SKM-1 treated with dmso at 0.1 percent for 144 hours (cell line): ENCODE data around the gene KIF26A.

Source experiments
- DNase-seq: peaks from one replicate; lab custom pipeline; 2025; ENCODE audit not compliant: unreplicated experiment; lab: John Stamatoyannopoulos, UW

Gene KIF26A

DNA sequence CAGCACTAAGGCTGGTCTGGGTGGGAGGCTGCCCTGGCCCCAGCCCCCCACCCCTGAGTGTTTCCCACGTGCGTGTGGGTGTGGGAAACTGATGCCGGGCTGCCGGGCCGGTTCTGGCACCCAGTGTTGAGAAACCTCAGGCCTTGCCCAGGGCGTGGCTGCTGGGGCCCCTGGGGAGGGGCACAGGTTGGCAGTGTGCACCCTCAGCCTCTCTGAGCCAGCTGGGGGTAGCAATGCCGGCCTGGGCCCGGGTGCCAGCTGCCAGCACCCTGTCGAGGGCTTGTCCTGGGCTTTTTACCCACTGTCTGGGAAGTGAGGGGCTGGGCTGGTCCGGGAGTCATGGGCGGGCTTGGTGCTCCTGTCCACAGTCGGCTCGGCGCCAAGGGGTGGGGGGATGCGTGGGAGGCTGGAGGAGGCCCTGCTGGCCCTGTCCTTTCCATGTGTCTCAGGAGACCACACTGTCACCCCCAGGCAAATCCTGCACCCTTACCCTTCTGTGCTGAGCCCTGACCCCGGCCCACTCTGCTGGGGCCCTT is 37.2 kb upstream of the KIF26A start:
- no peak for DNase-seq

DNA sequence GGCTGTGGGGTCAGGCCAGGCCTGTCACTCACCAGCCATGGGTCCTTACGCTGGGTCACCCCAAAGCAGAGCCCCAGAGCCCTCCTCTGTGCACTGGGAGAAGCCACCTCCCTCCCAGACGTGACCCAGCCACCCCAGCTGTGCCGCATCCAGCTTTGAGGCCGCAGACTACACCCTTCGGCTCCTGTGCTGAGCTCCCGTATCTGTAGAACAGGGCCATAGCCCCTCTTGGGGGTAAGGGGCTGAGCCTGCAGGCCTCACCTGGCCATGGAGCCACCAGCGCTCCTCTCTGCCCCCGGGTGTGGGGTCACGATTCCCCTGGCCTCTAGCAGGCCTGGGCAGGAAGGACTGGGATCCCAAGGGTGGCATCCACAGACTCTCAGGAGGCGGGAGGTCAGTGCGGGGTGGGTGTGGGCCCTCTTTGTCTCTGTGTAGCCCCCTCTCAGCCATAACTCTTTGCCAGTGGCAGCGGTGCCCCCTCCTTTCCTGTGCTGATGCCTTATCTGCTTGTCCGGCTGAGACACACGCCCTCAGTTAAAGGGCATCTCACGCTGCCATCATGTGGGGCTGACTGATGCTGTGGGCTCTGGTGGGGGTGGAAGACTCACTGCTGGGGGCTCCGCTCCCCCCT is 36.6 kb upstream of the KIF26A start:
- no peak for DNase-seq

DNA sequence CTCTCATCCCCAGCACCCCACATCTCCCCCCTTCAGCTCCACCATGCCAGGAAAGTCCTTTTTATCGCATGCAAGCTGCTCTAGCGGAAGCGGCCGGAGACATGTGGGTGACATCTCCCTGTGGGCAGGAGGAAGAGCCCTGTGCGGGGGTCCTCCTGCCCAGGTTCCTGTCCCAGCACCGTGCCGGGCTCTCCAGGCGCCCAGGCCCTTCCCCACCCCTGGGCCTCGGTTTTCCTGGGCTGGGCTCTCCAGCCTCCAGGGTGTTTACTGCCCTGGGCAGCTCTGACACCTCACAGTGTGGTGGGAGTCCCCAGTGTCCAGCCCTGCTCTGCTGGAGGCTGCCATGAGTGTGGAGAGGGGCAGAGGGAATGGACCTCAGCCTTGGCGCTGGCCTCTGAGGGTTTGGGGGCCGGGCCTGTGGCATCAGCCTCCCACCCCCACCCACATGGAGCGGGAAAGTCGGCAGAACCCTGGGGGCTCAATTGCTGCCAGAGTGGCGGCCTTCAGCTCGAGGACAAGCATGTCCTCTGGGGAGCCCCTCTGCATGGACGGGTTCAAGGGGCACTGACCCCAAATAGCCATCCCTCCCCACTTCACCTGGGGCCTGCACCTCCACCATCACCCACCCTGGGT is 36.0 kb upstream of the KIF26A start:
- no peak for DNase-seq

DNA sequence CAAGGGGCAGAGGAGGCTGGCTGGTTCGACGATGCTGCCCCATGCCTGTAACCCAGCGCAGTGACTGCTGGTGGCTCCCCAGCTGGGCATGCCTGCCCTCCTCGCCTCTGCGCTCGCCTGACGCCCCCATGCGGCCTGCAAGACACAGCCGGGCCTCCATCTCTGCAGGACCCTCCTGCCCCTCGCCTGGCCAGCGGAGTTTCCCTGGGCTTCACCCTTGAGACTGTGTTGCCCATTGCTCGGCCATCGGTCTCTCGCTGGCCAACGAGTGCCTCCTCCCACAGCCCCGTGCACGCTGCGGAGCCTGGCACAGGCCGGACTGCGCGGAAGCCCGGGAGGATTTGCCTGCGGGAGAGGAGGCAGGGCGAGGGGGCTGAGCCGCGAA is 35.3 kb upstream of the KIF26A start:
- DNase-seq: no peak

DNA sequence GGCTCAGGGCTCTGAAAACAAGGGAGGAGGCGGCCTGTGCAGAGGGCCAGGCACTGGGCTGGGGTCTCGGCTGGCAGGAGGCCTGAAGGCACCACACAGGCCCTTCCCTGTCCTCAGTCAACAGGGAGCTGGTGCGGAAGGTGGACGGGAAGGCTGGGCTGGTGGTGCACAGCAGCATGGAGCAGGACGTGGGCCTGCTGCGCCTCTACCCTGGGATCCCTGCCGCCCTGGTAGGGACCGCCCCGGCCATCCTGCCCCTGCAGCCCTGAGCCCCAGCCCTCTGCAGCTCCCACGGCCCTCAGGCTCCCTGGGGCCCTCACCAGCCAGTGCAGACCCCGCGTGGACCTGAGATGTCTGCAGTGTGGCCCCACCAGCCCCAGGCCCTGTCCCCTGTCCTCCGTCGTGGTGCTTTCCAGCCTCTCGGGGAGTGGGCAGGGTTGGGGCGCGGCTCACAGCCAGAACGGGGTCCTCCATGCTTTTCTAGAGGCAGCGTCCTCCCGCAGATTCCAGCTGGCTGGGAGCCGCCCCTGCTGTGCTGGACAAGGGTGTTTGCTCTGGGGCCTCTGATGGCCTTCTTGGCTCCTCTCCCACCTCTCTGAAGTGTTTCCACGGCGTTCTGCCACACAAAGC is 34.8 kb upstream of the KIF26A start:
- DNase-seq: no peak

GRCh38 chr14:104104076-104104901 is 34.1 kb upstream of the KIF26A start:
- no peak for DNase-seq

- no peak for DNase-seq
These were observed 33.1 kb upstream of the KIF26A start for GRCh38 chr14:104105071-104105821.

- DNase-seq: no peak
These were observed 32.4 kb upstream of the KIF26A start for GRCh38 chr14:104105822-104106470.

DNA sequence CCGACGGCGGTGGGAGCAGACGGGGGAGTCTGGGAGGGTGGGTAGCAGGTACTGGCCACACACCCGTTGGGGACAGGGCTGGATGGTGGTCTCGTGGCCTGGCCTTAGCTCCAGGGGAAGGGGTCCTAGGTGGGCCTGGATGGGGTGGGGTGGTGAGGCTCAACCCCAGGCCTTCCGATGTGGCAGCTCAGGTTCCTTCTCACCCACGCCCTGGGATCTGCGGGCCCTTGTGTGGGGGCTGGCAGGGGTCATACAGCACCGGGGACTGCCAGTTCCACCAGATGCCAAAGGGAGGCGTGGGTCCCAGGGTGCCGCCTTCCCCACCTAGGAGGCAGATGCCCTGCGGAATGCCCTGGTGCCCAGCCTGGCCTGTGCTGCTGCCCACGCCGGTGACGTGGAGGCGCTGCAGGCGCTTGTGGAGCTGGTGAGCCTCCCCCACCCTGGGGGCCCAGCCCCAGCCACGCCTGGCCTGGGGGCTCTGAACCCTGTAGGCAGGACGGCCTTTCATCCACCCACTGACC is 31.9 kb upstream of the KIF26A start:
- no peak for DNase-seq

DNA sequence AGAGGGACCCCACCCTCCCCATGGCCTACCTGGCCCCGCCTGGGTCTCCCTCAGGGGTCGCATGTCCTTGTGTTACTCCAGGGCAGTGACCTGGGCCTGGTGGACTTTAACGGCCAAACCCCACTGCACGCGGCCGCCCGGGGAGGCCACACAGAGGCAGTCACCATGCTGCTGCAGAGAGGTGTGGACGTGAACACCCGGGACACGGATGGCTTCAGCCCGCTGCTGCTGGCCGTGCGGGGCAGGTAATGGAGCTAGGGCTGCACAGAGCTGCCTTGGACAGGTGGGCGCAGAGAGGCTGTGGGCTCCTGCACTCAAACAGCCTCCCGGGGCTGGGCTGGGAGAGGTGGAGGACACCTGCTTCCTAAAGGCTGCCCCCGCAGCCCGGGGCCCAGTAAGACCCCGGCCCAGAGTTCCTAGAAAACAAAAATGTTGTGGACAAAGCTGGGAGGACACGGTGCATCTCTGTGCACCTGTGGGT is 31.2 kb upstream of the KIF26A start:
- DNase-seq: no peak

GRCh38 chr14:104107611-104108569 is 30.5 kb upstream of the KIF26A start:
- no peak for DNase-seq

DNA sequence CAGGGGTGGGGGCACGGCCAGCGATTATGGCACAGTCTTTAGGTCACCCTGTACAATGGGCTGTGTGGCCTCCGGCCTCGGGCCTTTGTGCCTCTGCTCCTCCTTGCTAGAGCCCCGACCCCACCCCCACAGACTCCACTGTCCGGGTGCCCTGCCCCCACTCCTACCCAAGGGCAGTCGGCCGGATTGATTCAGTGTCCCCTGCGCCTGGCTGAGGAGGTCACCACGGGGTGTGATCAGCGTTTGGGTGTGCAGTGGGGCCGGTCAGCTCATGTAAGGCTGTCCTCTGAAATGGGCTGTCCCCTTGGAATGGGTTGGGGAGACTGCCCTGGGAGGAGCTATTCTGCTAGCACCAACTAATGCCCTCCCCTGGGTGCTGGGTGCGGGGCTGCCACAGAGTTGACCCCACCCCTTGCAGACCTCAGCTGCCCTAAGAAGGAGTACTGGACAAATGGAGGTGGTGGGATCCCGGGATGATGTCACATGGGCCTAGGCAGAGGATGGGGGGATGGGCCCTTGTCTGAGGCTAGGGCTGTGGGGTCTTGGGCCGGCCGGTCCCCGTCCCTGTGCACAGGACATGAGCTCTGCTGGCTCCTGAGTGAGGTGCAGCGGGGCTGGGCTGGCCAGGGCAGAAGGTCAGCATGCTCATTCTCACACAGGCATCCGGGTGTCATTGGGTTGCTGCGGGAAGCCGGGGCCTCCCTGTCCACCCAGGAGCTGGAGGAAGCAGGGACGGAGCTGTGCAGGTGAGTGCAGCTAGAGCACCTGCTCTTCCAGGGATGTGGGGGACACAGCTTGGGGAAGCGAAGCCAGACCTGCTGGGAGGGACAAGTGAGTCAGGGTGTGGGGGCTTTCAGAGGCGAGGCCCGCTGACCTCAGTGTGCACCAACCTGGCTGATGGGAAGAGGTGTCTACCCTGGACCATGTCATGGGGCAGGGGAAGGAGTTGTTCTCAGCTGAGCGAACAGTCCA is 29.5 kb upstream of the KIF26A start:
- no peak for DNase-seq

GRCh38 chr14:104109731-104110361 is 28.5 kb upstream of the KIF26A start:
- no peak for DNase-seq

GRCh38 chr14:104110491-104111209 is 27.7 kb upstream of the KIF26A start:
- no peak for DNase-seq

DNA sequence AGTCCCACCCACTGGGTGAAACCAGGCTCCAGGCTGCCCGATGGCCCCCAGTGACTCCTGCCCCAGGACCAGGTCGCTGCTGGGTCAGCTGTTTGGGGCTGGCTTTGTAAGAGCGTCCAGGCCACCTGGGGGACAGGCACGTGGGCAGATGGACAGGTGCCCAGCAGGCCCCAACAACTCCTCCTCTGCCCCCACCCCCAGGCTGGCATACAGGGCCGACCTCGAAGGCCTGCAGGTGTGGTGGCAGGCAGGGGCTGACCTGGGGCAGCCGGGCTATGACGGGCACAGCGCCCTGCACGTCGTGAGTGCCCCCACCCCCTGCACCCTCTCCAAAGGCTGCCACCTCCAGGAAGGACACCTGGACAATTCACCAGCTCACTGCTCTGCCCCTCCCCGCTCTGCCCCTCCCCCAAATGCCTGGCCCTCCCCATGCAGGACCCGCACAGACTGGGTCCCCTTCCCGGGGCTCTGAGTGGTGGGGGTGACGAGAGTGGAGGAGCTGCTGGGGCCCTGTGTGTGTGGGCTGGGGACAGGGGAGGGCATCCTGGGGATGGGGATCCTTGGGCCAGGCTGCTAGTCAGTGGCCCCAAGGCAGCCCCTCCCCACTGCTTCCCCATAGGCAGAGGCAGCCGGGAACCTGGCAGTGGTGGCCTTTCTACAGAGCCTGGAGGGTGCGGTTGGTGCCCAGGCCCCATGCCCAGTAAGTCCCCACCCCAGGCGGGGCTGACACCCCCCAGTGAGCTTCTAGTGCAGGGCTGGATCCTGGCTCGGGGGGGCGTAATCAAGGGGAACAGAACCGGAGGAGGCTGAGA is 26.9 kb upstream of the KIF26A start:
- no peak for DNase-seq

- DNase-seq: no peak
These were observed 26.3 kb upstream of the KIF26A start for GRCh38 chr14:104112113-104112505.
